Measurements from ENCODE around the gene WDR77. TPM values are rescaled to one million over a fixed set of nuclear protein-coding genes. Genes with fewer than 3 reads are reported as not detected.

WDR77 gene
- total and polyA plus RNA-seq, 9 of the 15 experiments (the other 6 are each of a cell fraction or from before 2014, with no cell fraction given) = 20.6 to 160 (median 75.3) TPM

GRCh38 chr1:111463029-111463683 lies 14.1 kb upstream of the WDR77 start (continued):
- TF ChIP-seq SAFB (IDR thresholded peaks at IDR 0.05; ENCODE audit: borderline replicate concordance, low read depth, low read length) (no peak), CSDE1 (IDR thresholded peaks at IDR 0.05) (no peak), FOXK2 (conservative IDR thresholded peaks at IDR 0.05 in 1 of 2, IDR thresholded peaks at IDR 0.05 in 1 of 2; ENCODE audit: low read depth in 2 of 2) (0 out of 4 replicates have a peak, but pooled peaks of 1 of the 2 experiments have one; percentile 17), PML (IDR thresholded peaks at IDR 0.05; ENCODE audit: low read length) (0 out of 2 replicates have a peak, but pooled peaks have one; percentile 21), CHAMP1 (IDR thresholded peaks at IDR 0.05) (no peak), MAX (CRISPR knock-in tag; IDR thresholded peaks at IDR 0.05) (0 out of 2 replicates have a peak, but pooled peaks have one; percentile 15), RBM39 (optimal IDR thresholded peaks at IDR 0.05; ENCODE audit: low read depth, low read length) (no peak), ZNF764 (CRISPR knock-in tag; IDR thresholded peaks at IDR 0.05; ENCODE audit: low read depth) (no peak), ILF3 (IDR thresholded peaks at IDR 0.05; ENCODE audit: borderline replicate concordance) (0 out of 2 replicates have a peak, but pooled peaks have one; percentile 21), NFYB (IDR thresholded peaks at IDR 0.05; ENCODE audit: extremely low read depth, insufficient read length) (no peak), ZNF134 (CRISPR knock-in tag; conservative IDR thresholded peaks at IDR 0.05) (no peak), SMAD4 (CRISPR knock-in tag; conservative IDR thresholded peaks at IDR 0.05) (0 out of 2 replicates have a peak, but pooled peaks have one; percentile 9), MCM5 (IDR thresholded peaks at IDR 0.05; ENCODE audit: low read depth) (no peak), SREBF1 (IDR thresholded peaks at IDR 0.05; ENCODE audit: borderline replicate concordance, low read depth, low read length) (no peak), TGIF2 (CRISPR knock-in tag; IDR thresholded peaks at IDR 0.05) (no peak), ZNF354B (CRISPR knock-in tag; IDR thresholded peaks at IDR 0.05) (no peak), RAD21 (CRISPR knock-in tag; conservative IDR thresholded peaks at IDR 0.05 in 1 of 2, IDR thresholded peaks at IDR 0.05 in 1 of 2) (no peak), MECOM (CRISPR knock-in tag; IDR thresholded peaks at IDR 0.05) (no peak), FOXP4 (CRISPR knock-in tag; IDR thresholded peaks at IDR 0.05; ENCODE audit: borderline replicate concordance) (no peak), TCF7L2 (IDR thresholded peaks at IDR 0.05; ENCODE audit: low read depth, low read length) (no peak), GTF2F1 (IDR thresholded peaks at IDR 0.05; ENCODE audit: low read depth, low read length) (no peak), MTA2 (IDR thresholded peaks at IDR 0.05; ENCODE audit: low read depth) (no peak)
- TF ChIP-seq, protein P1, sequence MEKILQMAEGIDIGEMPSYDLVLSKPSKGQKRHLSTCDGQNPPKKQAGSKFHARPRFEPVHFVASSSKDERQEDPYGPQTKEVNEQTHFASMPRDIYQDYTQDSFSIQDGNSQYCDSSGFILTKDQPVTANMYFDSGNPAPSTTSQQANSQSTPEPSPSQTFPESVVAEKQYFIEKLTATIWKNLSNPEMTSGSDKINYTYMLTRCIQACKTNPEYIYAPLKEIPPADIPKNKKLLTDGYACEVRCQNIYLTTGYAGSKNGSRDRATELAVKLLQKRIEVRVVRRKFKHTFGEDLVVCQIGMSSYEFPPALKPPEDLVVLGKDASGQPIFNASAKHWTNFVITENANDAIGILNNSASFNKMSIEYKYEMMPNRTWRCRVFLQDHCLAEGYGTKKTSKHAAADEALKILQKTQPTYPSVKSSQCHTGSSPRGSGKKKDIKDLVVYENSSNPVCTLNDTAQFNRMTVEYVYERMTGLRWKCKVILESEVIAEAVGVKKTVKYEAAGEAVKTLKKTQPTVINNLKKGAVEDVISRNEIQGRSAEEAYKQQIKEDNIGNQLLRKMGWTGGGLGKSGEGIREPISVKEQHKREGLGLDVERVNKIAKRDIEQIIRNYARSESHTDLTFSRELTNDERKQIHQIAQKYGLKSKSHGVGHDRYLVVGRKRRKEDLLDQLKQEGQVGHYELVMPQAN (IDR thresholded peaks at IDR 0.05; ENCODE audit: borderline replicate concordance) = no peak; the same call in 1 of the 2 replicates
